HG03378 (cell line): ENCODE data around the gene HID1.
A peak's percentile ranks its signal among the peaks of the same experiment; 100 is the strongest.
"Not testable (repeated sequence)": the region's sequence is repeated elsewhere in the genome, so short reads cannot be mapped to it uniquely, and the experiment has no call there.

Experiments used
- ATAC-seq: cut with Tn5 transposase; IDR thresholded peaks from one replicate; pipeline ENCODE4 v1.9.1; 2021; ENCODE audit warnings: mild to moderate bottlenecking, moderate library complexity; ENCODE audit not compliant: unreplicated experiment

HID1 gene

GRCh38 chr17:75001915-75002843 lies 29.6 kb upstream of the HID1 start:
- no peak for ATAC-seq

DNA sequence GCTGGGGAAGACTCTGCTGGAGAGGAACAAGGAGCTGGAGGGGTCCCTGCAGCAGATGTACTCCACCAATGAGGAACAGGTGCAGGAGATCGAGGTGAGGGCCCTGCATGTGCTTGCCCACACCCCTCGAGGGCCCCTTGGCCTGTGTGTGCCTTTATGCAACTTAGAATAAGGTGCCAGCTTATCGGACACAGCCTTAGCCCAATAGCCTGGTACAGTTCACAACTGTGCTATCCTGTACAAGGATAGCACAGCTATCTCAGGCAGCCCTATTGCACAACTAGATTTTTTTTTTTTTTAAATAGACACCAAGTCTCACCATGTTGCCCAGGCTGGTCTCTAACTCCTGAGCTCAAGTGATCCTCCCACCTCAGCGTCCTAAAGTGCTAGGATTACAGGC lies 27.0 kb upstream of the HID1 start:
- ATAC-seq = no peak

- no peak for ATAC-seq
Observed at GRCh38 chr17:74998783-74999182, 26.2 kb upstream of the HID1 start.

GRCh38 chr17:74995847-74996246 lies 23.3 kb upstream of the HID1 start:
- no peak for ATAC-seq

DNA sequence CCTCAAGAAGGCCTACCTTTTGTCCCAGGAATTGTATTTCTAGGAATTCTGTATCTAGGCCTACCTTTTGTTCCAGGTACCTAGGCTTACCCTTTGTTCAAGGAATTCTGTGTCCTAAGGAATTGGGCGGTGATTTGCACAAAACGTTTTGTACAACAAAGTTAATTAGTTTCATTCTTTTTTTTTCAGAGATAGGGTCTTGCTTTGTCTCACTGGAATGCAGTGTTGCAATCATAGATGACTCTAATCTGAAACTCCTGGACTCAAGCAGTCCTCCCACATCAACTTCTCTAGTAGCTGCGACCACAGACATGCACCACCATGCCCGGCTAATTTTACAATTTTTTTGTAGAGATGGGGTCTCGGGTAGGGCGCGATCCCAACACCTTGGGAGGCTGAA lies 21.9 kb upstream of the HID1 start:
- ATAC-seq = no peak

DNA sequence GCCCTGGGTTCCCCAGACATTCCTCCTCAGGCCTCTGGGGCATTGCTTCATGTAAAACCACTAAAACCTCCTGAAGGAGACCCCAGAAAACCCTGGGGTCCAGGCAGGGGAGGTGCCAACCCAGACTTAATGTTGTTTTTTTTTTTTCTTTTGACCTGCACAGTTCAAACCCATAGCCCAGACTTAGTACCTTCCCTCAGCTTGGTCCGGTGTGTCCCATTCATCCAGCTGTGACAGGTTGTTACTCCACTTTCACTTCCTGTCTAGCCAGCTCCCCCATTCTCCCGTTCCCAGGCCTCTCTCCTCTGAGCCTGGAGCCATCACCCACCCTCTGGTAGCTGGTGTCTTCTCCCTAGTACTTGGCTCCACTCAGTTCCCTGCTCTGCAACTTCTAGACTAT lies 19.7 kb upstream of the HID1 start:
- no peak for ATAC-seq

DNA sequence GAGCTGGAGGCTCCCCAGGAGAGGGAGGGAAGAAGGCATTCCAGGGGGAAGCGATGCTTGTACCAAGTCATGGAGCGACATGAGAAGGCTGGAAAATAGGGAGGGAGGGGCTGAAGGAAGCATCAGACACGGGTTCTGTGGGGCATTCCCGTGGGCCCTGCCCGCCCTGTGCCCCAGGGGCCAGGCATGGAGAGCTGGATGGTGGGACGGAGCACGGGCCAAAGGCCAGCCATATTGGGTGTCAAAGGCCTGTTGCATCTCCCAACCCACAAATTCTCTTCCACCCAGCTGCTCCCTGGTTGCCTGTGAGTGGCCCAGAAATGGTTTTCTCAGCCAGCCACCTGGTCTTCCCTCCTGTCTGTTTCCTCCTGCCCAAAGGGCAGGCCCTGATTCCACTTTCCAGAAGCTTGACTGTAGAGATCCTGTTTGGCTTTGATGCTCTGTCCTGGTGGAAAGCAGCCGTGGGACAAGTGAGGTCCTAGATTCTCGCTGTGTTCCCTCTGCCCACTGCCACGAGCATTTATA lies 18.1 kb upstream of the HID1 start:
- ATAC-seq = no peak

DNA sequence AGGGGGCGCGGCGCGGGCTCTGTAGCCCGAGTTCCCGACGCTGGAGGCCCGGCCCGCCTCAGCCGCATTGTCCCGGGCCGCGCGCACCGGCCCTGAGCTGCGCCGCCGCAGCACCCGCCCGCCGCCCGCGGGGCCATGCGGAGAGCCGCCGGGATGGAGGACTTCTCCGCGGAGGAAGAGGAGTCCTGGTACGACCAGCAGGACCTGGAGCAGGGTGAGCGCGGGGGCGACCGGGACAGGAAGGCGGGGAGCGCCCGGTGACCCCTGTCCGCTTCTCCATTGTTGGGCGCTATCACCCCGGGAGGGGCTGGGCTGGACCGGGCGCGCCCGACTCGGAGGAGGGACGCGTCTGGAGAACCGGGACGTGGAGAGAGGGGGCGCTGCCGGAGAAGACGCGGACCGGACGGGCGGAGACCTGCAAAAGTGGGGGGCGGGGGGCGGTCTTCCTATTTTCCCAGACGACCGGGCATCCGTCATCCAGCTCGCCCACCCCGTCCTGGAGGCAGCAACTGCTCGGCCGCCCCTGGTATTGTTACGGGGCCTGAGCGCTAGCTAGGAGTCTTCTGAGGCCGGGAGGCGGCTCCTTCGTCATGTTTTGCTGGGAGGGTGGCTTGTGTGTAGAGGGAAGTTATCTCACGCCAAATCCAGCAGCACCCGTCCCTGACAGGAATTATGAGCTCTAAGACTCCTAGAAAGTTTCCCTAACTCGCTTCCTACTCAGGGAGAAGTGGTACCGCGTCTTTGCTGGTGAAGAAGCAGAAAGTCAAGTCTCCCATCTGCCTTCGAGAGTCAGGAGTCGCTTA lies 15.6 kb upstream of the HID1 start:
- no peak for ATAC-seq

GRCh38 chr17:74987418-74987908 lies 14.9 kb upstream of the HID1 start, which contains the start of gene CDR2L:
Gene CDR2L, plus strand, starts transcription at chr17:74987632. Its CDS starts 412 bp downstream, at chr17:74988044.
- peak; percentile 64 for ATAC-seq

- ATAC-seq = no peak
Observed at GRCh38 chr17:74986206-74986576, 13.6 kb upstream of the HID1 start.

DNA sequence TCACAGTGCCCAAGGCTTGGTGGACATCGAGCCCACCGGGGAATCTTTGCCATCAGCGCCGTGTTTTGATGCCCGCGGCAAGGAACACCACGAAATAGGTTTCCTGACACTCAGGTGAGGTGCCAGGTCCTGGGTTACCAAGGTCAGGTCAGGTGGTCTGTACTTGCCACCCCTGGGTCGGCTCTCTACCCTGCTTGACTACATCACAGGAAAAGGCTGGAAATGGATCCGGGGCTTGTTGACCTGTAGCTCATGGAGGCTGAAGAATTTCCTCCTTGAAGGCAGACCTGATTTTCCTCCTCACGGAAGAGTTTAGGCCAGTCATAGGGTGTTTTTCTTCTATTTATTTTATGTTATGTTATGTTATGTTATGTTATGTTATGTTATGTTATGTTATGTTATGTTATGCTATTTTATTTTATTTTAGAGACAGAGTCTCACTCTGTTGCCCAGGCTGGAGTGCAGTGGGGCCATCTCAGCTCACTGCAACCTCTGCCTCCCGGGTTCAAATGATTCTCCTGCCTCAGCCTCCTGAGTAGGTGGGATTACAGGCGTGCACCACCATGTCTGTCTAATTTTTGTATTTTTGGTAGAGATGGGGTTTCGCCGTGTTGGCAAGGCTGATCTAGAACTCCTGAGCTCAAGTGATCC lies 10.2 kb upstream of the HID1 start:
- not testable (repeated sequence) for ATAC-seq

DNA sequence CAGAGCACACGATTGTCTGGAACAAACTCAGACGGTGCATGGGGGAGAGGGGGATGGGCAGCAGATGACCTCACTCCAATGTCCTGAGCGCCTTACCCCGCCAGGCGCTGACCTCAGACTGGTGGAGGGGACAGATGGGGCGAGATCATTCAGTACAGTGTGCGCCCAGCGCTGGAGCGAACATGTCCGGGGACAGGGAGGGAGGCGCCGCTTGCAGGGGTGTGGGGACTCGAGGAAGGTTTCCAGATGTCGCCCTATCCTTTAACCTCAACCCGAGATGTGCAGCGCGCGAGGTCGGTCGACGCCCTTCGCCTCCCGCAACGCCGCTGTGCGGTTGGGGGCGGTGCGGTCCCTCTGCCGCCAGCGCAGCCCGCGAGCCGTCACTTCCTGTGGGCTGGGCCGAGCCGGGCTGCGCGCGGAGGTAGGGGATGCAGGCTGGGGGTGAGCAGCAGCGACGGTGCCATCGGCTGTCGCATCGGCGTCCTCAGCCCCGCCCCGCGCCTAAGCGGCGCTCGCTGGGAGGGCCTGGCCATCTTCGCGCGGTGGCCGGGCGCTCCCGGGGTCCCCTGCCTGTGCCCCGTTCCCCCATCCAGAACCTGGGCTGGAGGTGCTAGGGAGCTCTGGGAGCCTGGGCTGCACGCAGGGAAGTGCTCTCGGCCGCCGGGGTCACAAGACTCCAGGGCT lies 9.6 kb upstream of the HID1 start:
- no peak for ATAC-seq

DNA sequence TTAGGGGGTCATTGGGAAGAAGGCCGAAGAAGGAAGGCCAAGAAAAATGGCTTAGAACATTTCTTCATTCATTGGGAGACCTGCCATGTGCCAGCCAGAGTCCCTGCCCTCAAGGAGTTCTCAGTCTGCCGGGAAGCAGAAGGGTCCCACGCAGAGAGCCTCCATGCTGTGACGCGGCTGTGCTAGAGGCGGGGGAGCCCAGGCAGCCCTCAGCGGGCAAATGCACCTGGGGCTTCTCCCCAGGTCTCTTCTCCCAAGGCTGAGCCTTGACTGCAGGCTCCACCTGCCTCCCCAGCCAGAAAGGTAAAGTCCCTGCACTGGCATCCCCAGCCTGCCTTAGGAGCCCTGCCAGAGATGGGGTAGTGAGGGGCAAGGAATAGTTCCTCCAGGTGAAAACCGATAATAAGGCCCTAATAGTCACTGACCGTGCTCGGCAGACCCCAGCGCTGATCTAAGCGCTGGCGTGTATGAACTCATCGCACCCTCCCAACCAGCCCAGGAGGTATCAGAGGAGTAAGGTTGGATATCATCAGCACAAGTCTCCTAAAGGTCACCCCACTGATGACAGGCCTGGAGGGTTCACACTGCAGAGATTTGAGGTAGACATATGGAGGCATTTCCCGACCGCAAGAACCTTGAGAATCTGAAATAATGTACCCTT lies 8.9 kb upstream of the HID1 start:
- ATAC-seq = no peak

- no peak for ATAC-seq
Observed at GRCh38 chr17:74979408-74980146, 7.0 kb upstream of the HID1 start.

DNA sequence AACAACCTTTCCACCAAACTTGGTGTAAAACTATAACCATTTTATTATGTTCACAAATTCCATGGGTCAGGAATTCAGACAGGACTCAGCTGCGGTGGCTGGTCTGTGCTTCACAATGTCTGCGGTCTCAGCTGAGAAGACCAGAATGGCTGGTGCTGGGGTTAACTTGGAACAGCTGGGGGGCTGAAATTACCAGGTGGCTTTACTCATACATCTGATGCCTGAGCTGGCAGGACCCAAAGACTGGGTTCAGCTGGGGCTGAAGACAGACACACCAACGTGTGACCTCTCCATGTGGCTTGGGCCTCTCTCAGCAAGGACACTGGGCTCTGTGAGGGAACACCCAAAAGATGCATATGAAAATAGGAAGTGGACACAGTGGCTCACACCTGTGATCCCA lies 5.7 kb upstream of the HID1 start:
- no peak for ATAC-seq

DNA sequence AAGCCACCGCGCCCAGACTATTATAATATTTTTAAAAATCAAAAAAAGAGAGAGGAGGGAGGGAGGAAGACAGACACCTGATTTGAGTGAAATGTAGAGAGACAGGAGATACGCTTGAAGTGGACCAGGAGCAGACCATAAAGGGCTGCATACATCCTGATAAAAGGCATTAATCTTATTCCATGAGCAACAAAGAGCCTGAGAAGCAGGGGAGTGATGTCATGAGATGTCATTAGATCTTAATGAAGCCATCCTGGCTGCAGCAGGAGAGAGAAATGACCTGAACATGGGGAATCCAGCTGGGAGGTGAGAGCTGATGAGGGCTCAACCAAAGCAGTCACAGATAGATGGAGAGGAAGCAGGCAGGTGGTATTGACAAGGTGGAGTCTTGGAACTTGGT lies 5.2 kb upstream of the HID1 start:
- ATAC-seq = no peak

DNA sequence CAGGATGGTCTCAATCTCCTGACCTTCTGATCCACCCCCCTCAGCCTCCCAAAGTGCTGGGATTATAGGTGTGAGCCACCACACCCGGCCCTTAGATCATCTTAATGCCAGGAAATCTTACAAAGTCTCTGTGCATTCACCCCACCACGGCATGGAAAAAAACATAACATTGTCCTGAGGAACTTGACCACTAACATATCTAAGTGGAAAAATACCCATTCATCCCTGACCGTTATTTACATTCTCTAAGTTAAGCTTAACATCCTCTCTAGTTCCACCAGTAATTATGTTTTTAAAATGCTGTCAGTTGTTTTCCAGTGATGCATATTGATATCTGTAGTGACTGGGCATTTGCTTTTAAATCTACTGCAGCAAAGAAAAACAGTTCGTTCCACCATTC lies 3.4 kb upstream of the HID1 start:
- no peak for ATAC-seq

DNA sequence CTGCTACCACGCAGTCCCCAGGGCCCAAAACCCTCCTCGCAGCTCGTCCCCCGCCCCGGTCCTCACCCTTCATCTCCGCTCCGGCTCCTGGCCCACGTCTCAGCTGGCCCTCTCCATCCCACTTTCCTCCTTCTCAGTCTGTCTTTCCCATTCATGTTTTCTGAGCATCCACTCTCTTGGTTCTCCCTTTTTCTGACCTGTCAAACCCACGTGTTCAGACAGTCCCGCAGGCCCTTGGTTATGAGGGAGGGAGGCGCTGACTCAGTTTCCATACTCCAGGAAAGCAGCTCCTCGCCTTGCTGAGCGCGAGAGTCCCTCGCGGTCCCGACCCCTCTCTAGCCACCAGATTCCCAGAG lies 392 bp upstream of the HID1 start:
- ATAC-seq = no peak

DNA sequence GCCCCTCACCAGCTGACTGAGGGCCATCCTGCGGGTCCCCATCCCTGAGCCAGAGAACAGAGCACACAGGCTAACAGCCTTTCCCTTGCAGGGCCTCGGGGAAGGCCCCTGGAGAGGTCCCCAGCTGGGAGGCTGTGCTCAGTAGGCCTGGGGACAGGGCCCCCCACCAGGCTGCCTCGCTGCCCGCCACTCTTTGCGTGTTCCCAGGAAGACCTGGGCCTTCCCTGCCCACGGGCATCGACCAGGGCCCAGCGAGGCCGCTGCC lies 785 bp downstream of the HID1 start:
- ATAC-seq = no peak
